ENCODE data around the gene DGKH.
"Not testable (repeated sequence)": the region's sequence is repeated elsewhere in the genome, so short reads cannot be mapped to it uniquely, and the experiment has no call there.

DGKH gene

DNA sequence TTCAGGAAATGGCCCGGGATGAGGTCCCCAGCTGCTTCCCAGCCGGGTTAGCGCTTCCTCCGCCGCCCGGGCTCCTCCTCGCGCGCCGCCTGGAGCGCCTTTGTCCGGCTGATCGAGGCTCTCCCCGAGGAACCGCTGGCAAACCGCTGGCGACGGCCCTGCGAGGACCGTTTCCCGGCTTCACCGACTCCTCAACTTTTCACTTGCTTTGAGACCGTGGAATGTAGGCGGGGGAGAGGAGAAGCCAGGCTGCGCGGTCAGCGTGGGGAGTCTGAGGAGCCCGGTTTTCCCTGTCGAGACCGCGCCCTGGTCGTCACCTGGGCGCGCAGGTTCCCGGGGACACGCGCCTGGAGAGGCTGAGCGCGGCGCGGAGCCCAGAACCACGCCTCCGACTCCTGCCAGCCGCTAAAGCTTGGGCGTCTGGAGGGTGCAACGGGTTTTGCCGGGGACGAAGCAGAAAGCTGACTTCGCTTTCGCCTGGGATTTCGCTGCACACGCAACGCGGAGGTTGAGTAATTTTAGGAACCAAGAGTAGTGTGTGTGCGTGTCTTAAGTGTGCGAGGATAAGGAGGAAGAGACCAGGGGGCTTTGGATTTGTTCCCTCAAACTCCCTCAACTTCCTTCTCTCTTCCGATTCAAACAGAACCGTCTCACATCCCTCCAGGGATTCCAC, 7.3 kb upstream of the DGKH start:
- peak in 2 of 3 donors; percentile 20 to 41 for DNase-seq (ENCODE audit: low read depth in 2 of 3, low spot score in 1 of 3)

DNA sequence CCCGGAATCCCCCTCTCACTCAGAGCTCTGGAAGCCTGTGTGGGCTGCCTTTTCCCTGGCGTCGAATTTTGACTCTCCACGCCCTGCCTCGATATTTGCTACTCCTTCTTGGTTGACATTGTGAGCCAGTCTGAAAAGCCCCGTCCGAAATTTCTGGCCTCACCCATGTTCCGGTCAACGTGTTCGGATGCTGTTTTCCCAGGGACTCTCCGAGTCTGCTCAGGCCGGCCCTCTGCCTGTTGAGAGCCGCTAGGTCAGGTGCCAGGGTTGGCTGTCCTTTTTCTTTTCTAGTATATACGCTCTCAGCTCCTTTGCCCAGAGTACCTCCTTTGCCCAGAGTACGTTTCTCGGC, 6.8 kb upstream of the DGKH start:
- peak in 1 of 3 donors; percentile 5 for DNase-seq (ENCODE audit: low read depth in 2 of 3, low spot score in 1 of 3)

DNA sequence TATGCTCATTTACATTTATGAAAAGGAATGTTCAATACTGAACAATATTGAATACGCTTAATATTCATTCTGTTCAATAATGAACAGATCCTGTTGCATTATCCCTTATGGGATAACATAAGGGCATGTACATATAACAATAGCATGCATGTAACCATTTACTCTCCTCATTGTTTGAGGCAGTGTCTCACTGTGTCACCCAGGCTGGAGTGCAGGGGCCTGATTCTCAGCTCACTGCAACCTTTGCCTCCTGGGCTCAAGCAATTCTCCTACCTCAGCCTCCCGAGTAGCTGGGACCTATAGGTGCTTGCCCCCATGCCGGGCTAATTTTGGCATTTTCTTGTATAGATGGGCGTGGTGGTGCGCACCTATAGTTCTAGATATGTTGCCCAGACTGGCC, 4.8 kb upstream of the DGKH start:
- no peak for DNase-seq (ENCODE audit: low read depth in 2 of 3, low spot score in 1 of 3)

GRCh38 chr13:42046448-42046847, 2.0 kb upstream of the DGKH start:
- no peak for DNase-seq (ENCODE audit: low read depth in 2 of 3, low spot score in 1 of 3)

DNA sequence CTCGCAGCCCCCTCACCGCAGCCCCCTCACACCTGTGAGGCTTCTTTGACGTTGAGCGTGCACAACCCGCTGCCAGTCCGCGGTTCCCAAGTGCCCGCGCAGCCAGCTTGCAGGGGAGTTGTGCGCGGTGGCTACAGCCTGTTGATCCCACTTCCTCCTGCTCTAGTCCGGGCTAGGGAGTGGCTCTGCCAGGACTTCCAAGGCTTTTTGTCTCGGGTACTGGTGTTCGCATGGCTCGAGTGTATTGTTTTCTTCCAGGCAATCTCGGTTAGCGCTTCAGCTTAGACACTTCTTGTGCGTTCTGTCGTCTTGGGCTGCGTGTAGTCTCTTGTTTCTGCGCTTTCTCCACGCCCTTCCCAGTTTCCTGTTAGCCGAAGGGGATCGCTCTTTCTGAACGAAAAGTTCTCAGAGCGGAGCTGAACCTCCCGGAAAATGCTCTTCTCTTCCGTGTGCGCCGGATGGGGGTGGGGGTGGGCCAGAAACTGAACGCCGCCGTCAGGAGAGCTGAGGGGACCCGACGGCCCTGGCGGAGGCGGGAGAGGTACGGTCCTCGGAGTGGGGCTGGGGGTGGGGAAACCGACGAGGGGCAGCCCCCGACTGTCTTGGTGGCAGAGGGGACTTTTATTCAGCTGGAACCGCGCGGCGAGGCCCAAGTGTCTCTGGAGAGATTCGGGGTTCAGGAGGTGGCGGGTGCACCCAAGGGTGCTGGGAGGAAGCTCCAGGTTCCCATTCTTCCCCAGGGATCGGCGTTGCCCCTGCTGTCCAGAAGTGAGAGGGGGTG, 697 bp upstream of the DGKH start:
- DNase-seq (ENCODE audit: low read depth in 2 of 3, low spot score in 1 of 3), result peak in 2 of 3 donors; percentile 24 to 26

- DNase-seq (ENCODE audit: low read depth in 2 of 3, low spot score in 1 of 3), result peak in 2 of 3 donors; percentile 46 to 67
Measured at GRCh38 chr13:42048684-42049453, 421 bp downstream of the DGKH start.

GRCh38 chr13:42049454-42049813, 986 bp downstream of the DGKH start:
- no peak for DNase-seq (ENCODE audit: low read depth in 2 of 3, low spot score in 1 of 3)

DNA sequence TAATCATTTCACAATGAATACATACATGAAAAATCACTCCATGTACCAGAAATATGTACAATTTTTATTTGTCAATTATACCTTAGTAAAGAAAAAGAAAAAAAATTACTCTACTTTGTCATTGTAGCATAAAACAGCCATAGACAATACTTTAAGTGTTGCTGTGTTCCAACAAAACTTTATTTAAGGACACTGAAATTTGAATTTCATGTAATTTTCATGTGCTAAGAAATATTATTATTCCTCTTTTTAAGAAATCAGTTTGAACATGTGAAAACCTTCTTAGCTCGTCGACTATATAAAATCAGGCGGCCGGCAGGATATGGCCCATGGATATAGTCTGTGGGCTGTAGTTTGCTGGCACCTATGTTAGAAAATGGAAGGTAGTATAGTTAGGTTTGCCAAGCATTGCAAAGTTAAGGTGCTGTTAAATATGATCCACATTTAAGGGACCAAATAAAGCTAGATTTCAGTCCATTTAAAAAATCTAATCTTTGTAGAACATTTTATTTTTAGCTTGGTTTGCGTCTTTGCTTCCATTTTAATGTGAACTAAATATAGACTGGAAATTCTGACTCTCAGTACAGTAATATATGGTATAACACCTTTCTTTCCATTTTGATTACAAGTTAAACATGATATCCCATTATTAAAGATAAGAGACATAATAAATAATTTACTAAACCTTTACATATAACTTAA, 6.5 kb downstream of the DGKH start:
- DNase-seq (ENCODE audit: low read depth in 2 of 3, low spot score in 1 of 3), result no peak

GRCh38 chr13:42055500-42056085, 7.1 kb downstream of the DGKH start:
- DNase-seq (ENCODE audit: low read depth in 2 of 3, low spot score in 1 of 3), result no peak

- no peak for DNase-seq (ENCODE audit: low read depth in 2 of 3, low spot score in 1 of 3)
Measured at GRCh38 chr13:42056146-42056545, 7.7 kb downstream of the DGKH start.

DNA sequence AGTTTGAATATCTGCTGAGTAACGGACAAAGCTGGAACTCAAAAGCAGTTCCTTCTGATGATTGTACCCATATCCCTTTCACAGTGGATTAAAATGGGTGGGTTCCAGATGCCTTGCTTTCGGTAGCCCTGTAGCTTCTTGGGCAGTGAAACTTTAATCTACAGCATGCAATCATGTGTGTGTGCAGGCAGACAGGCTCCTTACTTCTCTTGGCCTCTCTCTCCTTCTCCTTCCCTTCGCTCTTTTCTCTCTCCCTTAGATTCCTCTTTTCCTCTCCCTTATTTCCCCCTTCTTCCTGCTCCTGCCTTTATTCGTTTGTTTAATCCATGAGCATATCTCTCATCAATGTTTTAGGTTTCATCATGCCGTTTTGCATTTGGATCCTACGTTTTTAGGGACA, 8.1 kb downstream of the DGKH start:
- no peak for DNase-seq (ENCODE audit: low read depth in 2 of 3, low spot score in 1 of 3)

DNA sequence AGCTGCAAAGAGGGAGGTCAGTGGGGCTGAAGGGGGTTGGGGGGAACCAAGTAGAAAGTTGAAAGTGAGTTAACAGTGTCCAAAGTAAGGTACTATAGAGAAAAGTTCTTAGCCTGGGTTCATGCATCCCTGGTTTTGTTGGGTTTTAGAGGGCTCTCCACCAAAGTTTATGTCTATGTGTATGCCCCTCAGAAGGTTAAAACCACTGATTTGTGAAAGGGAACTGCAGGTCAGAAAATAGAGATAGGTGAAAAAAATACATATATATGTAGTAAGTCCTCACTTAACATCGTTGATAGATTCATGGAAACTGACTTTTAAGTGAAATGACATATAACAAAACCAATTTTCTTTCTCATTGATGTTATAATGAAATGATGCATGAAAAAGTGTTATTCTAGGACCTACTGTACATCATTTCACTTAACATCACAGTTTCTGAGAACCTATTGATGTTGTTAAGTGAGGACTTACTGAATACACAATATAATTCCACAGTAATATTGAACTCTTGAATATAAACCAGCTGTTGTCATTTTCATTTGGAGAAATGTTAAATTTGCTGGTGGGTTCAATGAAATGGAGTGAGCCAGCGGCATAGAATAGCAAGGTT, 9.6 kb downstream of the DGKH start:
- no peak for DNase-seq (ENCODE audit: low read depth in 2 of 3, low spot score in 1 of 3)

GRCh38 chr13:42061943-42062342, 13.5 kb downstream of the DGKH start:
- no peak for DNase-seq (ENCODE audit: low read depth in 2 of 3, low spot score in 1 of 3)

DNA sequence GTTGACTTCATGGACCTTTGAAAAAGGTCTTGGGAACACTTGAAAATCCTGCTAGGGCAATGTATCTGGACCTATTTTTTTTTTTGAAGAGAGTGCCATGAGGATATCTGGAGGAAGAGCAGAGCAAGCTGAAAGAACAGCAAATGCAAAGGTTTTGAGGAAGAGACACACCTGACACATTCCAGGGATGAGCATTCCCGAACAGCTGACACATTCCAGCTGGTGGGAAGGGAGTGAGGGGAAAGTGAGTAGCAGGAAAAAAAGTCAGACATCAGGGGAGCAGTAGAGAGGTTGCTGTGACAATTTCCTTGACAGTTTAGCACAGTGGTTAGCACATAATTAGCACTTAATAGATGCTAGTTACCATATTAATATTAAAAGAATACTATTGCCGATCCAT, 14.7 kb downstream of the DGKH start:
- DNase-seq (ENCODE audit: low read depth in 2 of 3, low spot score in 1 of 3), result no peak

DNA sequence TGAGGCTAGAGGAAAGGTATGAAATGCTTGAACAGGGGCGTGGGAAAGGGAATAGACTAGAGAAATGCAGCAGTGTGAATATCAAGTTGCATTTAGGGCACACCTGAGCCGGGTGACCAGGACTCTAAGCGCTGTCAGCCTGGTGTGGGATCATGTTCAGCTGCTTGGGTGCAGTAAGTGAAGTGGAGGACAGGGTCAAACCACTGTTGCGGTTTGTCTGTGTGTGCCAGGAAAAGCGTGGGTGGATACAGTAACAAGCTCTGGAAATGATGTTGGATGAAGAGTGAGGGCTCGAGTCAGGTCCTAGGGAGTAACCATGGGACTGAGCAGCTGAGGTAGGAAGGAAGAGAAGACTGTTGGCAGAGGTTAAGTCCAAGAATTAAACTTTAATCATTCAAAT, 15.8 kb downstream of the DGKH start:
- DNase-seq (ENCODE audit: low read depth in 2 of 3, low spot score in 1 of 3), result no peak

DNA sequence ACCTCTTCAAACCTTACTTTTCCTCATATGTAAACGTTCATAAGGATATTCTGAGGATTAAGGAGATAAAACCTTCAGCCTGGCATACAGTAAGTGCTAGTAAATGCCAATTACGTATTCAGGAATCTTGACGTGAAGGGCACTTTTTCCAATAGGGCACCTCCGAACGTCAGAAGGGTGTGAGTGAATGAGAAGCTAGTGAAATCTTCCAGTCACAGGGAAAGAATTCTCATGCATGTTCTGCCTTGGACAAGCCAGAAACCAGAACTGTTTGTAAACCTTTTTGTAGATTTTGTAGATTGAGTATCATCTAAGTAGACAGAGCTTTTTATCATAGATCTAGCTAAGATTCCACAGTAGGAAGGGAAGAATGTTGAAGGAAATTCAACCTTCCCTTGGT, 16.5 kb downstream of the DGKH start:
- no peak for DNase-seq (ENCODE audit: low read depth in 2 of 3, low spot score in 1 of 3)

DNA sequence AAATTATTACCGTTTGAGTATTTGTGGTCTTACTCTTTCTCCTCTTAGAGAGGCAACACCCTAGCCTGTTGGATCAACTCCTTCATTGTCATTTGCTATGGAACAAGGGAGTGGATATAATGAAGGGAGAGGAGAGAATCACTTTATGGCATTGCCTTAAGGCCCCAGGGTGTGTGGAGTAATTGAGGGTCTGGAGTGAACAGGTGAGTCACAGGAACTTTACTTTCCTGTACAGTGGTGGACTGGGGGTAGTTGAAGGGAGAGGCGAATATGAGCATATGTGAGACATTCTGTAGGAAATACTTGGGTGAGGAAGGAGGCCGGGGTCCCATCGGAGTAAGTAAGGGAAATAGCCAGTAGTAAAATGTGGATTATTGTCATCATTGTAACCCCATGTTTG, 17.0 kb downstream of the DGKH start:
- no peak for DNase-seq (ENCODE audit: low read depth in 2 of 3, low spot score in 1 of 3)

- no peak for DNase-seq (ENCODE audit: low read depth in 2 of 3, low spot score in 1 of 3)
Measured at GRCh38 chr13:42066542-42066941, 18.1 kb downstream of the DGKH start.

DNA sequence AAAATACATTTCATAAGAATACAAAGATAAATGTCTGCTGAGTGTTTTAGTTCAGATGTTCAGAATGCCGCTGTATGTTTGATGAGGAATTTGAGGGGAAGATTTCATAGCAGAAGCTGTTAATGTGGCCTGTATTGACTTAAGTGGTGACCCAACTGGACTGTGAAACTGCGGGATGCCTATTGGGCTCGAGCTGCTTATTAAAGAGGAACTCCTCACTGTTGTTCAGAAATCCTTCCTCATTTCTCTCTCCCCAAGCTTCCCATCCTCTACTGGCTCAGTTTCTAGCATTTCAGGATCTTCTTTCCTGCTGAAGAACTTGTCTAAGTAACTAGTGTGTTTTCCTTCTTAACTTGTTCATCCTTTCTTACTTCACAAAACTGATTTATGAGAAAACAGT, 20.4 kb downstream of the DGKH start:
- DNase-seq (ENCODE audit: low read depth in 2 of 3, low spot score in 1 of 3), result no peak

- not testable (repeated sequence) for DNase-seq (ENCODE audit: low read depth in 2 of 3, low spot score in 1 of 3)
Measured at GRCh38 chr13:42070599-42070998, 22.2 kb downstream of the DGKH start.

- DNase-seq (ENCODE audit: low read depth in 2 of 3, low spot score in 1 of 3), result not testable (repeated sequence)
Measured at GRCh38 chr13:42071179-42071578, 22.7 kb downstream of the DGKH start.

Data from stimulated activated CD4-positive, alpha-beta T cell treated with anti-CD3 and anti-CD28 coated beads, Interleukin-12 subunit alpha, Interleukin-12 subunit beta, amount 100 ng/mL, for 48 hours (primary cell).